Activated naive CD4-positive, alpha-beta T cell treated with anti-CD3 and anti-CD28 coated beads, Interleukin-2, amount 10 ng/mL, durations not matched to agents 7 days and 5 days (primary cell): ENCODE measurements around the gene RDM1.

Experiments
- CTCF ChIA-PET: fragments of 350-600 bp; sonication (Branson Sonifier 250); formaldehyde crosslinking; loops from one replicate; lab custom pipeline; 2021; ENCODE audit warnings: antibody characterized with exemption; lab: Charles Lee
- DNase-seq: peaks from one replicate; pipeline ENCODE4 v3.0.0-alpha.2; 2020
- H3K27ac Mint-ChIP-seq: one replicate; pipeline ENCODE4 v1.8.0; 2021; ENCODE audit warnings: mild to moderate bottlenecking, moderate library complexity, mixed read lengths
- H3K27me3 Mint-ChIP-seq: one replicate; pipeline ENCODE4 v1.8.0; 2021; ENCODE audit warnings: mild to moderate bottlenecking, mixed read lengths
- H3K36me3 Mint-ChIP-seq: one replicate; pipeline ENCODE4 v1.8.0; 2021; ENCODE audit warnings: mixed read lengths
- H3K4me1 Mint-ChIP-seq: one replicate; pipeline ENCODE4 v1.8.0; 2021; ENCODE audit warnings: mixed read lengths
- H3K4me3 Mint-ChIP-seq: one replicate; pipeline ENCODE4 v1.8.0; 2021; ENCODE audit warnings: mild to moderate bottlenecking, moderate library complexity, mixed read lengths
- H3K9me3 Mint-ChIP-seq: one replicate; pipeline ENCODE4 v1.8.0; 2021; ENCODE audit warnings: mixed read lengths

Gene RDM1

GRCh38 chr17:35879773-35880654 lies 50.6 kb downstream of the RDM1 start, which contains the start of gene CCL5:
Gene CCL5 (minus strand): TSS chr17:35880360.
- no peaks in the 10 kb centered on the region for H3K36me3 Mint-ChIP-seq
- peak; percentile 40 for DNase-seq
- peaks cover 45% of the 10 kb centered on the region for H3K4me1 Mint-ChIP-seq
- peak within 1 kb of the TSS; percentile 52 for H3K4me3 Mint-ChIP-seq
- H3K27ac Mint-ChIP-seq, result peak within 1 kb of the TSS; percentile 80
- H3K9me3 Mint-ChIP-seq, result no peaks in the 10 kb centered on the region
- CTCF ChIA-PET, result interaction anchor here (1.2 to 2.3 kb wide), 5 partner anchors 9 to 51 kb away, joined by 3 to 7 read pairs (median 3); partner anchors contain the start of gene RDM1
- H3K27me3 Mint-ChIP-seq, result no peaks in the 10 kb centered on the region

GRCh38 chr17:35878361-35878760 lies 52.2 kb downstream of the RDM1 start:
- no peak for DNase-seq
- CTCF ChIA-PET, result interaction anchor here (1.4 kb wide), 1 partner anchor 29 kb away, joined by 3 read pairs; no protein-coding TSS in a partner anchor
- H3K27me3 Mint-ChIP-seq, result no peaks in the 10 kb centered on the region
- peaks cover 45% of the 10 kb centered on the region for H3K4me1 Mint-ChIP-seq
- peak overlapping the region; percentile 31 for H3K27ac Mint-ChIP-seq
- no peaks in the 10 kb centered on the region for H3K9me3 Mint-ChIP-seq
- peak overlapping the region; percentile 22 for H3K4me3 Mint-ChIP-seq
- no peaks in the 10 kb centered on the region for H3K36me3 Mint-ChIP-seq

- Mint-ChIP-seq H3K27me3 (no peaks in the 10 kb centered on the region), H3K36me3 (no peaks in the 10 kb centered on the region), H3K4me1 (peaks cover 46% of the 10 kb centered on the region), H3K4me3 (no peak overlapping the region), H3K27ac (no peak overlapping the region), H3K9me3 (no peaks in the 10 kb centered on the region)
- CTCF ChIA-PET, result interaction anchor here (1.4 kb wide), 1 partner anchor 28 kb away, joined by 3 read pairs; no protein-coding TSS in a partner anchor
- DNase-seq, result no peak
Measured at GRCh38 chr17:35877345-35878029, 53.1 kb downstream of the RDM1 start.

- Mint-ChIP-seq H3K9me3 (no peaks in the 10 kb centered on the region), H3K4me3 (no peak overlapping the region), H3K27ac (peak overlapping the region; percentile 72), H3K4me1 (peaks cover 52% of the 10 kb centered on the region), H3K27me3 (no peaks in the 10 kb centered on the region), H3K36me3 (no peaks in the 10 kb centered on the region)
- DNase-seq, result no peak
- CTCF ChIA-PET, result interaction anchor here (0.6 to 0.8 kb wide), 4 partner anchors 27 to 564 kb away, joined by 3 to 5 read pairs (median 3); no protein-coding TSS in a partner anchor
Measured at GRCh38 chr17:35876534-35876933, 54.0 kb downstream of the RDM1 start.

GRCh38 chr17:35875800-35876139 lies 54.8 kb downstream of the RDM1 start:
- peaks cover 56% of the 10 kb centered on the region for H3K4me1 Mint-ChIP-seq
- no peaks in the 10 kb centered on the region for H3K9me3 Mint-ChIP-seq
- H3K36me3 Mint-ChIP-seq, result no peaks in the 10 kb centered on the region
- H3K27me3 Mint-ChIP-seq, result no peaks in the 10 kb centered on the region
- DNase-seq, result no peak
- H3K27ac Mint-ChIP-seq, result peak overlapping the region; percentile 15
- H3K4me3 Mint-ChIP-seq, result peak overlapping the region; percentile 2
- CTCF ChIA-PET, result interaction anchor here (0.6 to 0.8 kb wide), 3 partner anchors 26 to 207 kb away, joined by 3 read pairs; no protein-coding TSS in a partner anchor

GRCh38 chr17:35875072-35875799 lies 55.3 kb downstream of the RDM1 start:
- no peak for DNase-seq
- peak overlapping the region; percentile 15 for H3K27ac Mint-ChIP-seq
- H3K9me3 Mint-ChIP-seq, result no peaks in the 10 kb centered on the region
- no peak overlapping the region for H3K4me3 Mint-ChIP-seq
- H3K27me3 Mint-ChIP-seq, result no peaks in the 10 kb centered on the region
- CTCF ChIA-PET, result no interaction called here
- no peaks in the 10 kb centered on the region for H3K36me3 Mint-ChIP-seq
- H3K4me1 Mint-ChIP-seq, result peaks cover 52% of the 10 kb centered on the region

GRCh38 chr17:35872196-35872980 lies 58.2 kb downstream of the RDM1 start:
- CTCF ChIA-PET, result interaction anchor here (1.1 to 1.8 kb wide), 2 partner anchors 24 to 26 kb away, joined by 3 to 5 read pairs; no protein-coding TSS in a partner anchor

GRCh38 chr17:35870906-35871819 lies 59.4 kb downstream of the RDM1 start:
- Mint-ChIP-seq H3K9me3 (no peaks in the 10 kb centered on the region), H3K27me3 (no peaks in the 10 kb centered on the region), H3K4me1 (peaks cover 31% of the 10 kb centered on the region), H3K27ac (peak overlapping the region; percentile 37), H3K4me3 (no peak overlapping the region), H3K36me3 (no peaks in the 10 kb centered on the region)
- peak; percentile 63 for DNase-seq
- CTCF ChIA-PET, result interaction anchor here (0.6 to 1.8 kb wide), 7 partner anchors 9 to 876 kb away, joined by 3 to 7 read pairs (median 3); partner anchors contain the start of gene CCL5

More at GRCh38 chr17:35872196-35872980, 58.2 kb downstream of the RDM1 start:
- no peak for DNase-seq
- H3K27ac Mint-ChIP-seq, result no peak overlapping the region
- no peaks in the 10 kb centered on the region for H3K27me3 Mint-ChIP-seq
- no peaks in the 10 kb centered on the region for H3K9me3 Mint-ChIP-seq
- no peaks in the 10 kb centered on the region for H3K36me3 Mint-ChIP-seq
- H3K4me1 Mint-ChIP-seq, result peaks cover 34% of the 10 kb centered on the region
- no peak overlapping the region for H3K4me3 Mint-ChIP-seq

GRCh38 chr17:35868737-35869136 lies 61.8 kb downstream of the RDM1 start, which contains the start of gene HEATR9:
Gene HEATR9 (minus strand): TSS chr17:35868891. CDS start chr17:35868742, 149 bp downstream.
- no peak for DNase-seq
- Mint-ChIP-seq H3K9me3 (no peaks in the 10 kb centered on the region), H3K27me3 (no peaks in the 10 kb centered on the region), H3K27ac (no peak within 1 kb of the TSS), H3K36me3 (no peaks in the 10 kb centered on the region), H3K4me1 (peaks cover 26% of the 10 kb centered on the region), H3K4me3 (no peak within 1 kb of the TSS)
- CTCF ChIA-PET, result no interaction called here
